DMS53 treated with DMSO at 0.1 percent for 48 hours (cell line): ENCODE data around the gene MCF2L.

ENCODE experiments used
- DNase-seq: peaks from one replicate; lab custom pipeline; 2025; ENCODE audit not compliant: unreplicated experiment; lab: John Stamatoyannopoulos, UW

Gene MCF2L

DNA sequence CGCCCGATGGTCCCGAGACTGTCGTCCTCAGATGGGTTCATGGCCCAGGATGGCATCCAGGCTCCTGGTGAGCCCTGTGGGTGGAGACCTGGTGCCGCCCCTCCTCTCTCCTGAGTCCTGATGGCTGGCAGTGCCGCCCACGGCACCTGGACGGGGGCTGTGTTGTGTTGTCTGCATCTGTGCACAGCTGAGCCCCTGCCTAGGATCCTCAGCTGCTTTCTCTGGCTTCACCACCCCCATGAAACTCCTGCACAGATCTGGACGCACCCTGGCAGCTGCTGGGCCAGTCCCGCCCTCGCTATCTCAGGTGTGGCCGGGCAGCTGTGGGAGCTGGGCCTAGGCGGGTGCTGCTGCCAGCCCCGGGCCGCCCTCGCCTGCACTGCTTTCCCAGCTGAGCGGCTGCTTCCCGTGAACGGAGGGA, 27.7 kb downstream of the MCF2L start:
- DNase-seq, result no peak

DNA sequence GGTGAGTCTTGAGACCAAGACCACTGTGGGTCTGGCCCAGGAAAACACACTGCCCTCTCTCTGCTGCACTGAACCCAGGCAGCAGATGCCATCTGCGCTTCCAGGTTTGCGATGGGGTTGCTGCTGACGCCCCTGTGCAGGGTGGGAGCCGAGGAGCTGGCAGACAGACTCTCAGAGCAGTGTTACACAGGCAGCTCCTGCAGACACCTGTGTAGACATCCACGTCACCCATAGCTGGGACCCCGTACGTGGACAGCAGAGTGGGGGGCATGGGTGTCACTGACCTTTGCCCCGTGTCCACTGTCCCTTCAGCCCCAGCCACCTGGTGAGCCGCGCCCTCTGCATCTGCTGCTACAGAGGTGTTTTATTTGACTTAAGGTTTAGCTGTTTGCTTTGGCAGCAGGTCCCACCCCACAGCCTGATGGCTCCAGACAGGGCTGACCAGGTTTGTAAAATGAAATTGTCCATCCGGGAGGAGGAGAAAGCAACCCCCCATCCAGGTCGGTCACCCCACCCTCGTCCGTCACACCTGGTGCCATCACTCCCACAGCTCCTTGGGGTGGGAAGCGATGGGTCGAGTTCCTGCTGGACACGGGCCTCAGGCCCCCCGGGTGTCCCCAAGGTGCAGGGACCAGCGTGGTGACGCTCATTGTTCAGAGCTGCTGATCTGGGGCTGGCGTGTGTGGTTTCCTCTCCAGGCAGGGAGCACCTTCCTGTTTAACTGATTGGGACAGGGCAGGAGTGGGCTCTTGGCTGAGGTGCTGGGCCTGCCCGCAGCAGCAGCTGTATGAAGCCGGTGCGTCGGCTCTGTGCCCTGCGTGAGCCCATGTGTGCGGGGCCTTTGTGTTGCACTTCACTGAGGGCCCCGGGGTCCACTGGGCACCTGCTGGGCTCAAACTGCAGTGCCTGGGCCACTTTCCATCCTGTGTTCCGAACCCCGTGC, 28.4 kb downstream of the MCF2L start:
- DNase-seq, result no peak

DNA sequence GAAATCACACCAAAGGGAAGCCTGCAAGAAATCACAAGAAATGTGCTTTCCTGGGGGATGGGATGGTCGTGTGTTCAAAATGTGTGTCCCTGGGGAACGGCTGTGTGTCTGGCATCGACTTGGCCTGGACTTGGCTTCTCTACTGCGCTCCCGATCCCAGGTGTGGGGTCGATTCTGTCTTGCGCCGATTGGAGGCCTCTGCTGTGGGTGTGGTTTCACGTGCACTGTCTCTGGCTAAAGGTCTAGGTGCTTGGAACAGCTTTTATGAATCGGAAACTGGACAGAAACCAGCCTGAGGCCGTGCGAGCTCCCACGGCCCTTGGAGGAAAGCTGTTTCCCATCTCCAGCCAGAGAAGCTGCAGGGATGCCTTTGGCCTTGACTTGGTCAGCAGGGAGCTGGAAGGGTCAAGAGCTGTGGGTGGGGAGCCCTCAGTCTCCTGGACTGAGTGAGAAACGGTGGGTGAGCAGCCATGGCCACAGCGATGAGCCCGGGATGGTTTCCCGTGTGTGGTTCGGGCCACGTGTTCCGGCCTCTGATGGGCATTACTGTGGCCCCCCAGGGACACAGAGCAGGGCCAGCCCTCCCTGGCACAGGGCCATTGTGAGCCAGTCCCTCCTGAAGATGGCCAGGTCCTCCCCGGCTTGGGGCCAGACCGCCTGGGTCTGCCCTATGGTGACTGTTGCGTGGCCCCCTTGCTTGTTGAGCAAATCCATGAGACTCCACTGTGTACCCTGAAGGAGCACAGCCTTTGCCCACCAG, 29.7 kb downstream of the MCF2L start:
- no peak for DNase-seq

DNA sequence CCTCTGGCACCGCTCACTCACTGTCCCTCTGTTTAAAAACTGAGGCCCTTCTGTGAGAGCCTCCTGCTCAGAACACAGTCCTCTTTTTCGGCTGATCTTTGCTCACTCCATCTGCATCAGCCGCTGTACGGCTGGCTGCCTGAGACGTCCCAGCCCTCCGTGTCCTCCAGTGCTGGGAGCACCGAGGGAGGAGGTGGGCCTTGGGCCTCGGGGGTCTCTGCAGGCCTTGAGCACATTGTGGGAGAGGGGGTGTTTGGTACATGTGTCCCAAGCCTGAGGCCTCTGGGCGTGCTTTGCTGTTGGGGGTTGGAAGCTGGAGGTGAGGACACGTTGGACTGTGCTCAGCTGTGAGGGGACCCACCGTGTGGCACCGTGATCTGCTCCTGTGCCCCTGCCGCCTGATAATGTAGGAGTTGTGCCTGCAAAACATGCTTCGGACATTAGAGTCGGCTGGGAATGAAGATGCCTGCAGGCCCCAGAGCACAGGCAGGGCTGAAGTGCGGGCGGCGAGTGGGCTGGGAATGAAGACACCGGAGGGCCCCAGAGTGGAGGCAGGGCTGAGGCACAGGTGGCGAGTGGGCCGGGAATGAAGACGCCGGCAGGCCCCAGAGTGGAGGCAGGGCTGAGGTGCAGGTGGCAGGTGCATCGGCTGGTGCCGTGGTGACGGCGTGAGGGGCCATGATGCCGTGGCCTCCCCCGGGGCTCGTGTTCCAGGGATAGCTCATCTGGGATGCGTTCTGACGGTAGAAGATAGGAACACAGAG, 30.6 kb downstream of the MCF2L start:
- DNase-seq, result no peak

DNA sequence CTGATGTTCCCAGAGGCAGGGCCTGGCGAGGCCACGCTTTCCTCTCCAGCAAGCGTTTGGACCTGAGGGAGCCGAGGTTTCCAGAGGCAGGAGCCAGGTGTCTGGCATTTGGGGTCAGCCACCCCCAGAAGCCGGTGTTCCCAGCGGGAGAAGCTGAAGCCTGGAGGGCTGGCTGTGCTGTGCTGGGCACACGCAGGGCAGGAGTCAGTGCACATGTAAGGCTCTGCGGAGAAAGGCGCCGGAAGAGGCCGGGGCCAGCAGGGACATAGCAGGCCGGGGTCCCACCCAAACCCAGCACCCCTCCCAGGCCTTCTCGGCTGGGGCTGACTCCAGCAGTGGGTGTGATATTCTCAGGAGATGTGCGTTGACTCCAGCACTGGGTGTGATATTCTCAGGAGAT, 31.6 kb downstream of the MCF2L start:
- no peak for DNase-seq

DNA sequence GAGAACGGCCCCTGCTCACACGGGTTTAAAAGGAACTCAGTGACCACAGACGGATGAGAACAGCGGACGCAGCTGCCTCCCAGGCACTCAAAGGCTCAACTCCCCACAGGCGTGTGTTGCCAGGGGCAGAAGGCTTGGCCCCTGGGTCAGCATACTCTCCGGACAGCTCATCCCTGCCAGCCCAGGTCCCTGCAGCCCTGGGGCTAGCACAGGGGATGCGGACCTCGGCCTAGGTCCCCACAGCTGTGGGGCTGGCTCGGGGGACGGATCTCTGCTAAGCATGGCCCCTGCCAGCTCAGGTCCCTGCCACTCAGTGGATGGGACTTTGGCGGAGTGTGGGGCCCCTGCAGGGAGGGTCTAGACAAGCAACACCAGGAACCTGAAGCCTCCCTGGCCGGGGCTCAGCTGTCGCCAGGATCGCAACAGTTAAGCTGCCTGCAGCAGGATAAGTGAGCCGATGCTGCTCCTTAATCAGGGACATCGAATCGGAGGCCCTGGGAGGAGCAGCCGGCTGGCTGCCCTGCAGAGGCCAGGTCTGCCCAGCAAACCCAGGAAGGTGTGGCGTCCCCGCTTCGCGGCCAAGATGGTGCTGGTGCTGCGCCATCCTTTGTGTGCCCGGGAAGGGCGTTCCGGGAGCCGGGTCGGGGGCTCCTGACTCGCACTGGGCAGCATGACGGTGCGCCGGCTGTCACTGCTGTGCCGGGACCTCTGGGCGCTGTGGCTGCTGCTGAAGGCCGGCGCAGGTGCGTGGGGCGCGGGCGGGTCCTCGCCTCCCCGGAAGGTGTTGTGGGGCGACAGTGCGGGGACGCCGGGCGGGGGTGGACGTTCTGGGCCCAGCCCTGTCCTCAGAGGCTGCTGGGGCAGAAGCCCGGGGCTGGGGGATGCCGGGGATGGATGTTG, 32.5 kb downstream of the MCF2L start:
- peak; percentile 45 for DNase-seq

DNA sequence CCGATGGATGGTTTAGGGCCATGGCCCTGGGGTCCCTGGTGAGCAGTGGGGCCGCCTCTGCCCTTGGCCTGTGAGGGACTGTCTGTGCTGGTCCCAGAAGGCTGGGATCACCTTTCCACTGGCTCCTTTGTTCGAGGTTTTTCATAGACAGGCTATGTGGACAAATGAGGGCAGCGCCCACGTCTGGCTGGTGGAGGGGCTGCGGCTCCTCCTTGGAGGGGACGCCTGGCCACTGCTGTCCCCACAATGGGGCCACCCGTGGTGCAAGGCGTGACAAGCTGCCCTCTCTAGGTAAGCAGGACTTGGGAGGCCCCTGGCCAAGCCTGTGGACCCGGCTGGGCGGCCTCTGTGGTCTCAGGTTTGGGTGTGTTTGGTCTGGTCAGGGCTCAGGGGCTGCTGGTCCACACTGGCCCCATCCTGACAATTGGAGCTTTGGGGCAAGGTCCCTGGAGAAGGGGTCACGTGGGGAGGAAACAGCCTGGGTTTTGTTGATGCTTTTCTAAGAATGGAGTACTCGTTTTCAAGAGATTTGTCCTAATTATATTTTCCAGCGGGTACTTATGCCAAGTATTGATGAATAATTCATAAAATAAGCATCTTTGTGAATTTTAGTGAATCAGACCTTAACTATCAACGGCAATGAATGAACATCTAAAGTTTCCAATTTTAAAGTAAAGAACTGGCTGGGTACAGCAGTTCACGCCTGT, 33.3 kb downstream of the MCF2L start:
- DNase-seq, result peak; percentile 1

DNA sequence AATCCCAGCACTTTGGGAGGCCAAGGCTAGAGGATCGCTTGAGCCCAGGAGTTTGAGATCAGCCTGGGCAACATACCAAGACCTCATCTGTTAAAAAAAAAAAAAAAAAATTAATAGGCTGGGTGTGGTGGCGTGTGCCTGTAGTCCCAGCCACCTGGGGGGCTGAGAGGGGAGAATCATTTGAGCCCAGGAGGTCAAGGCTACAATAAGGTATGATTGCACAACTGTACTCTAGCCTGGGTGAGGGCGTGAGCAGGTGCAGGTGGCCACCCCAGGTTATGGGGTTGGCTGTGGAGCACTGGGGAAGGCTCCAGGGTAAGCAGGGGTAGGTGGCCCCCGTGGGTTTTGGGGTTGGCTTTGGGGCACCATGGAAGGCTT, 33.9 kb downstream of the MCF2L start:
- DNase-seq, result no peak

DNA sequence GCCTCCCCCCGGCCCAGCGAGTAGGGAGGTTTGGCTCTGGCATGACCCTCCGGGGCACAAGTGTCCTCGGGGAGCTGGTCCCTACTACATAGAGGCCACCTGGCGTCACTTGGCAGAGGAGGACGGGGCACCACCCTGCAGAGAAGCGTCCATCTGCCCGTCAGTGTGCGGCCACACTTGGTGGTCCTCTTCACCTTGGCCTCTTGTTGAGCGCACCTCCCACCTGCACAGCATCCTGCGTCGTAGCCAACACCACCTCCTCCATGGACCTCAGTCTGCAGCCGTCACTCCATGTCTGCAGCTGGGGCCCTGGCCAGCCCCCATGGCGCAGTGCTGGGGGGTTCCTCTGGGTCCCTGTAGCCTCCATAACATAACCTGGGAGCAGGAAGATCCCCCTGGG, 35.1 kb downstream of the MCF2L start:
- no peak for DNase-seq

DNA sequence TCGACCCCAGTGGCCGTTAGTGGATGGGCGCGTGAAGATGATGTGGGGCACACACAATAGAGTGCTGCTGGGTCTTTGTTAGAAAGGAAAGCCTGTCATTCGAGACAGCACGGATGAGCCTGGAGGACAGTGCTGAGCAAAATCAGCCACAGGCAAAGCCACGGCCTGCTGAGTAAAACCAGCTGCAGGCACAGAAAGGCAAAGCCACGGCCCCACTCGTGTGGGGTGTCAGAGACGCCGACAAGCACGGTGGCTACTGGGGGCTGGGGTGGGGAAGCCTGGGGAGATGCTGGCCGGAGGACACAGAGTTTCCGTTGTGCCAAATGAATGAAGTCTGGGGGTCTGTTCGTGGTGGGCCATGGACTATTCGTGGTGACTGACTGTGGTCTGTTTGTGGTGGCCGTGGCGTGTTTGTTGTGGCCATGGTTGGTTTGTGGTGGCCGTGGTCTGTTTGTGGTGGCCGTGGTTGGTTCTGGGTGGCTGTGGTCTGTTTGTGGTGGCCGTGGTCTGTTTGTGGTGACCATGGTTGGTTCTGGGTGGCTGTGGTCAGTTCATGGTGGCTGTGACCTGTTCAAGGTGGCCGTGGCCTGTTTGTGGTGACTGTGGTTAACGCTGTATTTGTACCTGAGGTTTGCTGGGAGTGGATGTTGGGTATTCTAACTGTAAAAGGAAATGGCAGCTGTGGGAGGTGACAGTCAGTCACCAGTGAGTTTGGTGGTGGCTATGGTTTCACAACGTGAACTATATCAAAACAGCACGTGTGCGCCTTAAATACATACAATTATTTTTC, 36.3 kb downstream of the MCF2L start:
- DNase-seq, result no peak

DNA sequence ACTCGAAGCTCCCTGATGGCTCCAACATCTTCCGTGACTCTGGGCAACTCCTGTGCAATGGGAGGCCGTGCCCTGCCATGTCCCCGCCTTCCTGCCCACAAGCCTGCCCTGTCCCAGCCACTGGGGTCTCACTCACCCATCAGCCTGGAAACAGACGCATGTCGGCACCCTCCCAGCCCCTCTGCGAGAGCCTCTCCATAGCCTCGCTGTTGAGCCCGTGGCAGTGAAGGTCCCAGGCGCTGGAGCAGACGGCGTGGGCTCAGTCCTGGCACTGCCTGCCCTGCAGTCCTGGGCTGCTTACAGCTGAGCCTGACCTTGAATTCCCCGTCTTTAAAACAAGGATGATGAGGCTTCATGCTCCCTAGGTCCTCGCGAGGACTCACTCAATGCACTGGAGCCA, 37.0 kb downstream of the MCF2L start:
- no peak for DNase-seq

DNA sequence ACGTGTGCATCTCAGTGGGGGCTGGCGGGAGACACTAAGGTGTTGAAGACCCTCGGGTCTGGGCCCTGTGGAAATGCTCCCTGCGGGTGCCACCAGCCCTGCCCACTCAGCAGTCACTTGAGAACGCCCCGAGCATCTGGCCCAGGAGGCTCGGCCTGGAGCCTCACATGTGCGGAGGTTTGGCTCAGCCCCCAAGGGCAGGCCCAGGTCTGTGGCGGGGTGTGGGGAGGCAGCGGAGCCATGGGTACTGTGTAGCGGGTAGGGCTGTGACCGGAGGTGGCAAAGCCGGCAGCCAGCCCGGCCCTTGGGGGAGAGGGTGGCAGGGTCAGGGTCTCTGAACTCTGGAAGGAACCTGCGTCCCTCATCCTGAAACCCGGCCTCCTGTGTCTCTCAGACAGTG, 37.6 kb downstream of the MCF2L start:
- no peak for DNase-seq

DNA sequence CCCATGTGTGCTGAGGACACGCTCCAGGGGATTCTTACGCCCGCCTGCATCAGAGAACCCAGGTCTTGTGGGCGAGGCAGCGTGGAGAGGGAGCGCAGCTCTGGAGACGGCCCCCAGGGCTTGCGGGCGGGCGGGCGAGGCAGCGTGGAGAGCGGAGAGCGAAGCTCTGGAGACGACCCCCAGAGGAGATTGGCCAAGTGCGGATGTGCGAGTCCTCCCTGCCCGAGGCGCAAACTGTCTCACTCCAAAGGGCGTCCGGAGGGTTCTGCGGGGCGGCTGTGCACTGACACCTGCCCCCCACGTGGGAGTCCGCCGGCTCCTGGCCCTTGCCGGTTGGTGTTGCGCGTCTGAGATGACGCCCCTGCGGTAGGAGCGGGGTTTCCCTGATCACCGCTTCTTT, 39.8 kb downstream of the MCF2L start:
- no peak for DNase-seq

DNA sequence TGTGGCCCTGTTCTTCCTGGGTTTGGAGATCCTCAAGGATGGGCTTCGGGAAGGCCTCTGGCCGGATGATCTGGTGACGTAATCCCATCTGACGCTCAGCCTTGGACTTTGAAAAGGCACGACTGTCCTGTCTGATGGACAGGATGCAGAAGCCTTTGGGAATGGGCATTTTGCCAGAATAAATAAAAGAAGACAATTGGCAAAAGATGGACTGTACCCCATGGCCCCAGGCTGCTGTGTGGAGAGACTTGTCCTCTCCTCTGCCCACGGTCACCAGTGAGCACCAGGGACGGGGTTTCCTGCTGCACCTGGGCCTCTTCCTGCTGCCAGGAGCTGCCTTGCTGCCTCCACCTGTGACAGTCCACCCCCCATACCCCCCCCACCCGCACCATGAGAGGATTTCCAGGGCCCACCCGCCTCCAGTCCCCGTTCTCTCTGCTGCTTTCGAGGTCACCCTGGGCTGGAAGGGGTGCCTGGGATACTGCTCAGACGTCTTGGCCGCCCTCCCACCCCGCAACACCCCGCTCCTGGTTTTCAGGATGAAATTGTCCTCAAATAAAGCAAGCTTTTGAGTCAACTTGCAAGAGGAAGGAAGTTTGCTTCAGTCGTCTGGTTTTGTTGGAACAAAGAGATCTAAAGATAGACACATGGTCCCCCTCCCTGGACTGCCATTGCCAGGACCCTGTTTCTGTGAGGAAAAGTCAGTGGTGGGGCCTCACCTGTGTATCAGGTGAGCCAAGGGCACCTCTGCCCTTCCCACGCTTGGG, 40.9 kb downstream of the MCF2L start:
- DNase-seq, result peak; percentile 11

DNA sequence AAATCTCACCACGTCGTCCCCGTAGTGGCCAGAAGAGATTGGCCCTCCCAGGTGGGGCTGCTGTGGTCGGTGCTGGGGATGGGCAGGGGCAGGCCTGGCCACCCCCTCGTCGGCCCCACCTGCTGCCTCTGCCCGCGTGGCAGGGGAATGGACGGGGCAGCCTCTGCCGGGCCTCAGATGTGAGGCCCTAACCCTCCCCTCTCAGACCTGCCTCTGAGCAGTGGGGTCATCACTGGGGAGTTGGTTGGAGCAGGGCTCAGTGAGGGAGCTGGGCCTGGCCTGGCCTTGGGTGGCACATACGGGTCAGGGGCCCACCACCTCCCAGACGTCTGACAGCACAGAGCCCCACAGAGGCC, 41.5 kb downstream of the MCF2L start:
- DNase-seq, result no peak

DNA sequence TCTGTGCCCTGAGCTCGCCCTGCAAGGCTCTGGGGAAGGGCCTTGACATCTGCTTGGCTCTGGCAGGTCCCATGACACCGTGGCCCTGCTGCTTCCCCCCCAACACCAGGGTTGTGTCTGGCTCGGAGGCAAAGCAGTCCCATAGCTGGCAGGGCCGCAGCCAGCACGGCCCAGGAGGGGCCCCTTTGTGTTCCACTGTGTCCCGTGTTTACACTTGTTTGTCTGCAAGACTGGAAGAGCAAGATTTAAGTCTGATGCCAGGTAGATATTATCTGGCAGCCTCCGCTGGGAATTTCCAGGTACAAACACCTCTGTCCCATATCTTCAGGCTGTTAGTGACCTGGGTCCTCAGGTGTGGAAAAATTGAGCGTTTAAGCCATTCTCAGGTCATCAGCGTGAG, 44.3 kb downstream of the MCF2L start:
- no peak for DNase-seq

DNA sequence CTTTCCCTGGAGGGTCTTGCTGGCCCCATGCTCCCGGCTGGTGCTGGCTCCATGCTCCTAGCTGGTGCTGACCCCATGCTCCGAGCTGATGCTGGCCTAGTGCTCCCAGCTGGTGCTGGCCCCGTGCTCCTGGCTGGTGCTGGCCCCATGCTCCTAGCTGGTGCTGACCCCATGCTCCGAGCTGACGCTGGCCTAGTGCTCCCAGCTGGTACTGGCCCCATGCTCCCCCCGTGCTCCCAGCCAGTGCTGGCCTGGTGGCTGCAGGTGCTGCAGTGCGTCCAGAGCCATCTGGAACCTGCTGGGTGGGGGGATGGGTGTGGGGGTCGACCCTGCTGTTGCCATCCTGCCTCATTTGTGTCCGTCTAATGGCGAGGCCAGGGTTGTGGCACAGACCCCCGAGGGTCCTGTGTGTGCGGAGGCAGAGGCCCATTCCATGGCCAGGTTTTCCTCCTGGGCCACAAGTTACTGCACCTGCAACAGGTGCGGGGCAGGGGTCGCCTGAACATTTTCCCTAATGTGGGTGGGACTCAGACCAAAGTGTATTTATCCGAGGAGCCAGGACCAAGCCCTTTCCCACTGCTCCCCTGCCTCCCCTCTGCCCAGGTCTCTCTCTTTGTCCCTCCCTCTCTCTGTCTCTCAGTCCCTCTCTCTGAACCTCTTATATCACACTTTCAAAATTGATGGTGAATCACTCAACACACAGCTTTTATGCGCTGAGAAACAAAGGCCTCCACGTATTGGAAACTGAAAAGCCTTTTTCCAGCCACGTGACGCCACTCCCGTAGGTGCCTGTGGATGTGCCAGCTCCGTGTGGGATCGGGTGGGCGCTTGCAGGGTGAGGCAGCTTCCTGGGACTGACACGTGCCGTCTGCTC, 45.1 kb downstream of the MCF2L start:
- no peak for DNase-seq
